Endothelial cell (in vitro differentiated cells): ENCODE measurements around the gene CYP46A1. TPM values are rescaled to one million over a fixed set of nuclear protein-coding genes. Genes with fewer than 3 reads are reported as not detected.
"Not testable (repeated sequence)": the region's sequence is repeated elsewhere in the genome, so short reads cannot be mapped to it uniquely, and the experiment has no call there.

Source experiments
- DNase-seq: peaks from one replicate; pipeline ENCODE4 v3.0.0; 2021; ENCODE audit warnings: low spot score
- H3K27ac Mint-ChIP-seq: one replicate; pipeline ENCODE4 v1.8.0; 2021; ENCODE audit warnings: mixed read lengths, inconsistent platforms; ENCODE audit not compliant: unreplicated experiment
- H3K27me3 Mint-ChIP-seq: one replicate; pipeline ENCODE4 v1.8.0; 2021; ENCODE audit warnings: mild to moderate bottlenecking, moderate library complexity, mixed read lengths, inconsistent platforms; ENCODE audit not compliant: unreplicated experiment
- H3K36me3 Mint-ChIP-seq: one replicate; pipeline ENCODE4 v1.8.0; 2021; ENCODE audit warnings: mild to moderate bottlenecking, low read depth, mixed read lengths, inconsistent platforms; ENCODE audit not compliant: unreplicated experiment
- H3K4me1 Mint-ChIP-seq: one replicate; pipeline ENCODE4 v1.8.0; 2021; ENCODE audit warnings: mild to moderate bottlenecking, mixed read lengths, inconsistent platforms; ENCODE audit not compliant: unreplicated experiment
- H3K4me3 Mint-ChIP-seq: one replicate; pipeline ENCODE4 v1.8.0; 2021; ENCODE audit warnings: mild to moderate bottlenecking, mixed read lengths, inconsistent platforms; ENCODE audit not compliant: unreplicated experiment
- H3K9me3 Mint-ChIP-seq: one replicate; pipeline ENCODE4 v1.8.0; 2021; ENCODE audit warnings: mixed read lengths, inconsistent platforms; ENCODE audit not compliant: unreplicated experiment
- CTCF ChIP-seq: fragments of 200-600 bp; sonication (generic); IDR thresholded peaks from one replicate; pipeline ENCODE4 v1.5.0; 2021; ENCODE audit warnings: antibody characterized with exemption; ENCODE audit not compliant: unreplicated experiment
- long read RNA-seq: library from polyadenylated mRNA; unstranded; transcript quantifications from one replicate; pipeline ENCODE4 v2.0.0, GENCODE V29; 2020; ENCODE audit not compliant: unreplicated experiment
- total RNA-seq: library from RNA; stranded (reverse); fragmentation: NEBNext Ultra II Directional; extraction: Animal tissue kit (Norgen Biotek cat#: 25700); gene quantifications from one replicate; pipeline ENCODE4 v1.2.1, GENCODE V29; 2021; ENCODE audit not compliant: unreplicated experiment

The CYP46A1 gene
- 5.2 TPM for total RNA-seq
- long read RNA-seq, partial matches to known transcripts = 1 of 1 reads
- long read RNA-seq, other reads (novel, unspliced or antisense) = 0 of 1 reads

- peak within 1 kb of the TSS; percentile 88 for H3K4me3 Mint-ChIP-seq
- peaks cover 12% of the 10 kb centered on the region for H3K27me3 Mint-ChIP-seq
- peak; percentile 99 for DNase-seq
- no peak for TF ChIP-seq CTCF
- H3K27ac Mint-ChIP-seq = no peak within 1 kb of the TSS
- H3K36me3 Mint-ChIP-seq = peaks cover 7% of the 10 kb centered on the region
- peaks cover 19% of the 10 kb centered on the region for H3K4me1 Mint-ChIP-seq
- H3K9me3 Mint-ChIP-seq = no peaks in the 10 kb centered on the region
Measured at GRCh38 chr14:99683619-99684409, at the start of gene CYP46A1. Gene CYP46A1, plus strand, starts transcription at chr14:99684298. Its CDS starts 120 bp downstream, at chr14:99684418.

- peaks cover 6% of the 10 kb centered on the region for H3K4me1 Mint-ChIP-seq
- H3K9me3 Mint-ChIP-seq = no peaks in the 10 kb centered on the region
- no peak for DNase-seq
- peaks cover 9% of the 10 kb centered on the region for H3K27me3 Mint-ChIP-seq
- H3K4me3 Mint-ChIP-seq = no peak overlapping the region
- no peaks in the 10 kb centered on the region for H3K36me3 Mint-ChIP-seq
- H3K27ac Mint-ChIP-seq = no peak overlapping the region
- no peak for TF ChIP-seq CTCF
Measured at GRCh38 chr14:99634443-99634842, 49.7 kb upstream of the CYP46A1 start.

- Mint-ChIP-seq H3K4me1 (peaks cover 6% of the 10 kb centered on the region), H3K27me3 (peaks cover 9% of the 10 kb centered on the region)
- no peak for TF ChIP-seq CTCF
Measured at GRCh38 chr14:99635116-99635515, 49.0 kb upstream of the CYP46A1 start.

GRCh38 chr14:99636487-99636886 lies 47.6 kb upstream of the CYP46A1 start:
- no peaks in the 10 kb centered on the region for H3K36me3 Mint-ChIP-seq
- H3K4me1 Mint-ChIP-seq = peaks cover 6% of the 10 kb centered on the region
- H3K27me3 Mint-ChIP-seq = peaks cover 7% of the 10 kb centered on the region
- no peak overlapping the region for H3K27ac Mint-ChIP-seq
- no peaks in the 10 kb centered on the region for H3K9me3 Mint-ChIP-seq
- H3K4me3 Mint-ChIP-seq = no peak overlapping the region
- TF ChIP-seq CTCF = no peak
- DNase-seq = no peak

More at GRCh38 chr14:99635116-99635515, 49.0 kb upstream of the CYP46A1 start:
- DNase-seq = no peak
- no peak overlapping the region for H3K27ac Mint-ChIP-seq
- H3K36me3 Mint-ChIP-seq = no peaks in the 10 kb centered on the region
- no peaks in the 10 kb centered on the region for H3K9me3 Mint-ChIP-seq
- no peak overlapping the region for H3K4me3 Mint-ChIP-seq

- no peak for DNase-seq
- Mint-ChIP-seq H3K27ac (no peak overlapping the region), H3K4me1 (peaks cover 6% of the 10 kb centered on the region), H3K4me3 (no peak overlapping the region), H3K36me3 (no peaks in the 10 kb centered on the region), H3K9me3 (no peaks in the 10 kb centered on the region), H3K27me3 (peaks cover 7% of the 10 kb centered on the region)
- TF ChIP-seq CTCF = no peak
Measured at GRCh38 chr14:99637624-99638023, 46.5 kb upstream of the CYP46A1 start.

GRCh38 chr14:99642771-99643170 lies 41.3 kb upstream of the CYP46A1 start:
- not testable (repeated sequence) for H3K27ac Mint-ChIP-seq, H3K4me1 Mint-ChIP-seq, DNase-seq, H3K36me3 Mint-ChIP-seq, H3K4me3 Mint-ChIP-seq, H3K9me3 Mint-ChIP-seq, H3K27me3 Mint-ChIP-seq
